Right lobe of liver (tissue), 6 donors: ENCODE measurements around the gene DUSP14. TPM values are rescaled to one million over a fixed set of nuclear protein-coding genes. Genes with fewer than 3 reads are reported as not detected.
A peak's percentile ranks its signal among the peaks of the same experiment; 100 is the strongest.
"Not testable (repeated sequence)": the region's sequence is repeated elsewhere in the genome, so short reads cannot be mapped to it uniquely, and the experiment has no call there.

Experiments
- ATAC-seq, 4 donors: fragments of 200-7000 bp; cut with Tn5 transposase; one replicate each; pipeline ENCODE4 v1.9.1; 2020; ENCODE audit warnings: mild to moderate bottlenecking in 4 of 4, moderate library complexity in 4 of 4
- DNase-seq, 3 donors: peaks; one replicate each; pipeline ENCODE4 v3.0.0-alpha.2; 2020
- H3K27ac ChIP-seq, 3 donors: fragments of 200-600 bp; one replicate each; pipeline ENCODE4 v1.8.0; 2022
- H3K27me3 ChIP-seq, 2 donors: fragments of 200-600 bp; one replicate each; pipeline ENCODE4 v1.8.0; 2022
- H3K36me3 ChIP-seq, 4 donors: fragments of 200-600 bp; sonication (generic) in 1 of 4; one replicate each; pipeline versions ENCODE4 v1.5.1 to v1.8.0; 2017 to 2022; ENCODE audit warnings: control low read depth in 1 of 4
- H3K4me1 ChIP-seq, 4 donors: fragments of 200-600 bp; sonication (generic) in 1 of 4; one replicate each; pipeline versions ENCODE4 v1.5.1 to v1.8.0; 2017 to 2022; ENCODE audit warnings: control low read depth in 1 of 4
- H3K4me3 ChIP-seq, 3 donors: fragments of 200-600 bp; one replicate each; pipeline ENCODE4 v1.8.0; 2022
- H3K9me3 ChIP-seq, 4 donors: fragments of 200-600 bp; sonication (generic) in 1 of 4; one replicate each; pipeline versions ENCODE4 v1.5.1 to v1.8.0; 2017 to 2022; ENCODE audit warnings: control low read depth in 1 of 4
- CTCF ChIP-seq, 4 donors: fragments of 200-600 bp in 3 of 4; fragments of 450-650 bp in 1 of 4; IDR thresholded peaks; one replicate each; pipeline versions ENCODE4 v1.5.1 to v1.8.0; 2016 to 2022; ENCODE audit warnings: antibody characterized with exemption in 4 of 4, mild to moderate bottlenecking in 2 of 4
- POLR2A ChIP-seq: fragments of 450-650 bp; IDR thresholded peaks from one replicate; pipeline ENCODE4 v1.6.1; 2017; ENCODE audit warnings: antibody characterized with exemption, mild to moderate bottlenecking
- WGBS: methylation state at CpG from one replicate; pipeline ENCODE4 v1.1.6; 2018; ENCODE audit warnings: low coverage, low lambda C conversion rate; ENCODE audit not compliant: insufficient coverage; ENCODE audit errors: missing lambda C conversion rate; 5-methylcytosine and 5-hydroxymethylcytosine counted together
- intact Hi-C, 2 donors: fragments of 100-400 bp; cut with DNase I; formaldehyde crosslinking; loops; one replicate each; pipeline versions ENCODE4 v1.11.2 to v1.14.1; 2022
- long read RNA-seq: library from polyadenylated mRNA; unstranded; transcript quantifications from one replicate; pipeline ENCODE4 v2.0.0, GENCODE V29; 2019
- total RNA-seq, 6 experiments: library from RNA; depleted of rRNA in 2 of 6; stranded (reverse); fragments of >200 nt in 2 of 6; fragmentation: NEBNext Ultra II Directional in 3 of 6; extraction: Animal tissue kit (Norgen Biotek cat#: 25700) in 3 of 6; gene quantifications; one replicate each; pipeline versions ENCODE4 v1.1.0 to v1.2.4, GENCODE V29; 2016 to 2023
- donor health status: DM: no; HTN: yes; CAD: no.
- donor health status: DM: no; HTN: no; CAD: no.
- donor health status: DM: no; HTN: no; CAD: no.
- donor health status: DM: no; HTN: yes; CAD: no.
- donor health status: DM: no; HTN: yes; CAD: no.

Gene DUSP14, protein sequence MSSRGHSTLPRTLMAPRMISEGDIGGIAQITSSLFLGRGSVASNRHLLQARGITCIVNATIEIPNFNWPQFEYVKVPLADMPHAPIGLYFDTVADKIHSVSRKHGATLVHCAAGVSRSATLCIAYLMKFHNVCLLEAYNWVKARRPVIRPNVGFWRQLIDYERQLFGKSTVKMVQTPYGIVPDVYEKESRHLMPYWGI
- total RNA-seq = 10 to 100 TPM; 10.6 to 21.2 (median 13.2) TPM
- long read RNA-seq, partial matches to known transcripts = 0 of 6 reads
- long read RNA-seq, other reads (novel, unspliced or antisense) = 1 of 6 reads

- peaks cover 0 to 36% (median 10%) of the 10 kb centered on the region in 4 donors for H3K4me1 ChIP-seq
- ATAC-seq (peak; percentile 67 to 90 (median 85)), DNase-seq (peak; percentile 85 to 87 (median 86))
- H3K27me3 ChIP-seq = no peaks in the 10 kb centered on the region
- no peaks in the 10 kb centered on the region for H3K9me3 ChIP-seq
- intact Hi-C loops = loop anchor here in 1 of 2 donors (10.0 kb wide), 1 partner anchor 75 kb away; no protein-coding TSS in a partner anchor
- 0% methylated on average over 2 of the region's 100 CpGs for WGBS
- TF ChIP-seq POLR2A (peak; percentile 46), CTCF (IDR thresholded peaks at IDR 0.05) (no peak)
- peak within 1 kb of the TSS; percentile 82 to 90 (median 88) for H3K27ac ChIP-seq
- H3K4me3 ChIP-seq = peak within 1 kb of the TSS; percentile 72 to 88 (median 83)
- H3K36me3 ChIP-seq = no peaks in the 10 kb centered on the region
These were observed at the start of gene DUSP14 for GRCh38 chr17:37489197-37490001. Gene DUSP14, plus strand, starts transcription at chr17:37489891. Its CDS starts 22,382 bp downstream, at chr17:37512273.

DNA sequence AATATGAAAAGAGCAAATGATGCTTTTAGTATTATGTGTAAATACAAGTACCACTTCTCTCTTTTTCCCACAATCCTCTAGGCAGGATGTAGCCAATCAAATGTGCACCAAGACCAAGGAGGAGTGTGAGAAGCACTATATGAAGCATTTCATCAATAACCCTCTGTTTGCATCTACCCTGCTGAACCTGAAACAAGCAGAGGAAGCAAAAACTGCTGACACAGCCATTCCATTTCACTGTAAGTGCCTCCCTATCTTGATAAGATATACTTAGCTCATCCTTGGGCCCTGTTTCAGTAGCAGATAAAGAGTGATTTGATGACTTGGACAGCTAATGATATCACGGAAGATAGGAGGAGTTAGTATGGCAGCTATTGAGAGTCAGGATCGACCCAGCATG lies 49.3 kb upstream of the DUSP14 start:
- no peak for ATAC-seq
- Histone ChIP-seq H3K9me3 (no peaks in the 10 kb centered on the region), H3K4me3 (no peak overlapping the region), H3K27me3 (no peaks in the 10 kb centered on the region), H3K36me3 (peaks cover 0 to 53% (median 21%) of the 10 kb centered on the region in 4 donors), H3K4me1 (no peaks in the 10 kb centered on the region), H3K27ac (no peak overlapping the region)
- WGBS = 88% methylated on average over 2 of the region's 2 CpGs
- intact Hi-C loops = no loop called here
- TF ChIP-seq POLR2A = no peak
- no peak for TF ChIP-seq CTCF (IDR thresholded peaks at IDR 0.05)
- no peak for DNase-seq

- H3K27ac ChIP-seq, H3K4me1 ChIP-seq, H3K4me3 ChIP-seq, H3K27me3 ChIP-seq, intact Hi-C loops, H3K9me3 ChIP-seq, ATAC-seq, DNase-seq: not testable (repeated sequence)
- peaks cover 0 to 56% (median 21%) of the 10 kb centered on the region in 4 donors for H3K36me3 ChIP-seq
- 77% methylated on average over 8 of the region's 12 CpGs for WGBS
These were observed 48.2 kb upstream of the DUSP14 start for GRCh38 chr17:37441369-37442014.

- TF ChIP-seq POLR2A (no peak), CTCF (IDR thresholded peaks at IDR 0.05) (no peak)
- no peak for DNase-seq
- Histone ChIP-seq H3K9me3 (no peaks in the 10 kb centered on the region), H3K4me3 (no peak overlapping the region), H3K36me3 (peaks cover 0 to 48% (median 15%) of the 10 kb centered on the region in 4 donors), H3K27ac (no peak overlapping the region), H3K4me1 (no peaks in the 10 kb centered on the region), H3K27me3 (no peaks in the 10 kb centered on the region)
- no peak for ATAC-seq
- intact Hi-C loops = no loop called here
- WGBS = 88% methylated on average over 4 of the region's 4 CpGs
These were observed 43.7 kb upstream of the DUSP14 start for GRCh38 chr17:37446027-37446426.
